ENCODE measurements around the gene TMEM95.
A peak's percentile ranks its signal among the peaks of the same experiment; 100 is the strongest.

The TMEM95 gene

DNA sequence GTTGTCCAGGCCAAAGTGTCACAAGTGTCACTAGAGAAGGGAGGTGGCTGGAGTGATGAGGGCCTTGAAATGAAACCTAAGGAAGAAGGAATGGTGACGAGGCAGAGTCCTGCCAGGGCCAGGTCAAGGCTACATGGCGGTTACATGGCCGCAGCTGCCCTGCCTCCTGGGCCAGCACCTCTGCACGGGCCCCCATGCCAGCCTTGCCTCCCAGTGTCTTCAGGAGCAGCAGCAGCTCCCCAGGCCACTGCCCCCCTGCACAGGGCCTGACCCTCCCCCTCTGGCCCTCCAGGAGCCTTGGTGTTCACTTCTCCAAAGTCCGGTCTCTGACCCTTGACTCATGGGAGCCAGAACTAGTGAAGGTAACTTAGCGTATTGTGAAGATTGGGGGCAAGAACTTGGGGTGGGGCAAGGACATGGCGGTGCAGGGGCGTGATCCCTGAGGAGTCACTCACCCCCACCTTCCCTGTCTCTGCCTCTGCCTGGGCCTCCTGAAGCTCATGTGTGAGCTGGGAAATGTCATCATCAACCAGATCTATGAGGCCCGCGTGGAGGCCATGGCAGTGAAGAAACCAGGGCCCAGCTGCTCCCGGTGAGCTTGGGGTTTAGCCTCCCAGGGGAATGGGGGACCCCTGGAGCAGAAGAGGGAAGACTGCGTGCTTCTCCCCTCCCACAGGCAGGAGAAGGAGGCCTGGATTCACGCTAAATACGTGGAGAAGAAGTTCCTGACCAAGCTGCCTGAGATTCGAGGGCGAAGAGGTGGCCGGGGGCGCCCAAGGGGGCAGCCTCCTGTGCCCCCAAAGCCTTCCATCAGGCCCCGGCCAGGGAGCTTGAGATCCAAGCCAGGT is 7.1 kb upstream of the TMEM95 start:
- DNase-seq (ENCODE audit: low read depth, low spot score): no peak
- TF ChIP-seq, protein P1, sequence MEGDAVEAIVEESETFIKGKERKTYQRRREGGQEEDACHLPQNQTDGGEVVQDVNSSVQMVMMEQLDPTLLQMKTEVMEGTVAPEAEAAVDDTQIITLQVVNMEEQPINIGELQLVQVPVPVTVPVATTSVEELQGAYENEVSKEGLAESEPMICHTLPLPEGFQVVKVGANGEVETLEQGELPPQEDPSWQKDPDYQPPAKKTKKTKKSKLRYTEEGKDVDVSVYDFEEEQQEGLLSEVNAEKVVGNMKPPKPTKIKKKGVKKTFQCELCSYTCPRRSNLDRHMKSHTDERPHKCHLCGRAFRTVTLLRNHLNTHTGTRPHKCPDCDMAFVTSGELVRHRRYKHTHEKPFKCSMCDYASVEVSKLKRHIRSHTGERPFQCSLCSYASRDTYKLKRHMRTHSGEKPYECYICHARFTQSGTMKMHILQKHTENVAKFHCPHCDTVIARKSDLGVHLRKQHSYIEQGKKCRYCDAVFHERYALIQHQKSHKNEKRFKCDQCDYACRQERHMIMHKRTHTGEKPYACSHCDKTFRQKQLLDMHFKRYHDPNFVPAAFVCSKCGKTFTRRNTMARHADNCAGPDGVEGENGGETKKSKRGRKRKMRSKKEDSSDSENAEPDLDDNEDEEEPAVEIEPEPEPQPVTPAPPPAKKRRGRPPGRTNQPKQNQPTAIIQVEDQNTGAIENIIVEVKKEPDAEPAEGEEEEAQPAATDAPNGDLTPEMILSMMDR (IDR thresholded peaks at IDR 0.05; ENCODE audit: low read depth, low read length): no peak
- H3K4me3 ChIP-seq (ENCODE audit: low read depth, low read length): no peak overlapping the region
- in situ Hi-C loops (cut with HindIII; ENCODE audit: low sequenced_read_pairs): no loop called here

DNA sequence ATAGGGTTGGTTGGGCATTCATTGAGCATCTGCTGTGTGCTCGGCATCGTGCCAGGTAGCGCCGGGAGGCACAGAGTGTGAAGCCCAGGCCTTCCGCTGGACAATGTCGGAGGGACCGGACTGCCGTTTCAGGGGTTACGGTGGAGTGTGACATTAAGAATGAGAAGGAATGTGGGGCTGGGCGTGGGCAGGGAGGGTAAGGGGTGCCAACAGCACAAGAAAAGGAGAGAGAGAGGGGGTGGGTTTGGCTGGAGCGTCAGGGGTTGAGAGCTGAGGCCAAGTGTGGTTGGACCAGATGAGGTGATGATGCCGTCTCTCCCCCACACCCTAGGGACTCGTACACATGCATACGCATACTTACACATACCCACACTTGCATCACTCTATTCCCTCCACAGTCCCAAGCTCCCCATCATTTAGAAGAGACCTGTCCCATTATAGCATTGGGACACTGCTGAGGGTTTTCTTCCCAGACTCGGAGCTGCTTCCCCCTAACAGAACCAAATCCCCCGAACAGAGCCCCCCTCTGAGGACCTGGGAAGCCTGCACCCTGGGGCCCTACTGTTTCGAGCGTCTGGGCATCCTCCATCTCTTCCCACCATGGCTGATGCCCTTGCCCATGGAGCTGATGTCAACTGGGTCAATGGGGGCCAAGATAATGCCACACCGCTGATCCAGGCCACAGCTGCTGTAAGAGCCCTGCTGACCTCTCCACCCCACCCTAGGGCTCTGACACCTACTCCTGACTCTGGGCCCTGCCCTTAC is 6.3 kb upstream of the TMEM95 start:
- in situ Hi-C loops (cut with HindIII; ENCODE audit: low sequenced_read_pairs): no loop called here
- no peak for DNase-seq (ENCODE audit: low read depth, low spot score)
- TF ChIP-seq, protein P1 (IDR thresholded peaks at IDR 0.05; ENCODE audit: low read depth, low read length): no peak
- H3K4me3 ChIP-seq (ENCODE audit: low read depth, low read length): no peak overlapping the region

DNA sequence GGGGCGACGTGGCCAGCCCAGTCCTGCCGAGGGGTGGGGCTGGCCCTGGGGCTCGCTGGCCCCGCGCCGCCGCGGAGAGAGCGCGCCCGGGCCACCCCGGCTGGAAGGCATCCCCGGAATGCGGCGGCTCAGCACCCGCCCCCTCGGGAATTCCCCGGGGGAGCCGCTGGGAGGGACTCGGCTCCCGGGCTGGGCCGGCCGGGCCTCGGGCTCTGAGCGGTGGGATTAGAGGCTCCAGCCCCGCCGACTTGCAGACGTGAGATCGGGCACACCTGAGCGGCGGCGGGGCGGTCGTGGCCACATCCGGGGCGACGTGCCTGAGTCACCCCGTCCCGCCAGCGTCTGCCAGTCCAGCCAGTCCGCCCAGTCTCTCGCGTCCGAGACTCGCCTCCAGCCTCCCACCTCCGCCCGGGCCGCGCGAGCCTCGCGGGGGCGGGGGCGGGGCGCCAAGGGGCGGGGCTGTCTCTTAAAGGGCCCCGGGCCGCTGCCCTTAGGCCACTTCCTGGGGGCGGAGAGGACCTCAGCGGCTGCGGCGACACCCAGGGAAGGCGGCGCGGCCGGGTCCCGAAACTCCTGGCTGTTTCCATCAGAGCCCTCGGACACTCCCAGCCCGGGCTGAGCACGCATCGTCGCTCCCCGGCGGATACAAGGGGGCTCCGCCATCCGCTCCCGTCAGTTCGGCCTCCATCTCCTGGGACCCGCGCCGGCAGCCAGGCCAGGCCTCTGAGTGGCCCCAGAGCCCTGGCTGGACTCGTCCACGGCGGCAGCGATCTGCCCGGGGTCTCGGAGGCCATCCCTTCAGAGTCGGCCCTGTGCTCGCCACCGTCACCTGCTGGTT is 3.1 kb upstream of the TMEM95 start, which contains the start of gene KCTD11:
Gene KCTD11, plus strand, starts transcription at position 498 of the 838 bp plus-strand sequence.
- peak; percentile 89 for DNase-seq (ENCODE audit: low read depth, low spot score)
- in situ Hi-C loops (cut with HindIII; ENCODE audit: low sequenced_read_pairs): no loop called here
- TF ChIP-seq, protein P1 (IDR thresholded peaks at IDR 0.05; ENCODE audit: low read depth, low read length): no peak
- peak within 1 kb of the TSS; percentile 83 for H3K4me3 ChIP-seq (ENCODE audit: low read depth, low read length)

DNA sequence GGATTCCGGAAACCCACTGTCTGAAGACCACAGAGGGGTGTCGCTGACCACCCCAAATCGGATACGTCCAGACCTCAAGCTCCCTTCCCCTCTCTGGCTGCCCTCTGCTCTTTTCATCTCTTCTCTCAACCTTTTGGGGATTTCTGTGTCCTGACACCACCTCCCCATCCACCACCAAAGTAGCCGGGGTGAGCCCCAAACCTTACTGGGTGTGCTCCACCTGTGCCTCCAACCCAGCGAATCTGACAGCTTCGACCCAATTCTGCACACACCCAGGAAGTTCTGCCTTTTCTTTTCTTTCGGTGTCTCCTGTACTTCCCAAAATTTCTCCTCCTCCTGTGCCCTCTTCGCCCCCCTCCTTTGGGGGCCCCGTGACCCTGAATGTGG is 2.5 kb upstream of the TMEM95 start:
- in situ Hi-C loops (cut with HindIII; ENCODE audit: low sequenced_read_pairs): no loop called here
- TF ChIP-seq, protein P1 (IDR thresholded peaks at IDR 0.05; ENCODE audit: low read depth, low read length): peak; percentile 75
- H3K4me3 ChIP-seq (ENCODE audit: low read depth, low read length): peak overlapping the region; percentile 83
- DNase-seq (ENCODE audit: low read depth, low spot score): no peak

DNA sequence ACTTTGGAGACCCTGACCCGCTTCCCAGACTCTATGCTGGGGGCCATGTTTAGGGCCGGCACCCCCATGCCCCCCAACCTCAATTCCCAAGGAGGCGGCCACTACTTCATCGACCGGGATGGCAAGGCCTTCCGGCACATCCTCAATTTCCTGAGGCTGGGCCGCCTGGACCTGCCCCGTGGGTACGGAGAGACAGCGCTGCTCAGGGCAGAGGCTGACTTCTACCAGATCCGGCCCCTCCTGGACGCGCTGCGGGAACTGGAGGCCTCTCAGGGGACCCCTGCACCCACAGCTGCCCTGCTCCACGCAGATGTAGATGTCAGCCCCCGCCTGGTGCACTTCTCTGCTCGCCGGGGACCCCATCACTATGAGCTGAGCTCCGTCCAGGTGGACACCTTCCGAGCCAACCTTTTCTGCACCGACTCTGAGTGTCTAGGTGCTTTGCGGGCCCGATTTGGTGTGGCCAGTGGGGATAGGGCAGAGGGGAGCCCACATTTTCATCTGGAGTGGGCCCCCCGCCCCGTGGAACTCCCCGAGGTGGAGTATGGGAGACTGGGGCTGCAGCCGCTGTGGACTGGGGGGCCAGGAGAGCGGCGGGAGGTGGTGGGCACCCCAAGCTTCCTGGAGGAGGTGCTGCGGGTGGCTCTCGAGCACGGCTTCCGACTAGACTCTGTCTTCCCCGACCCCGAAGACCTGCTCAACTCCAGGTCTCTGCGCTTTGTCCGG is 1.9 kb upstream of the TMEM95 start:
- H3K4me3 ChIP-seq (ENCODE audit: low read depth, low read length): peak overlapping the region; percentile 83
- TF ChIP-seq, protein P1 (IDR thresholded peaks at IDR 0.05; ENCODE audit: low read depth, low read length): no peak
- in situ Hi-C loops (cut with HindIII; ENCODE audit: low sequenced_read_pairs): no loop called here
- no peak for DNase-seq (ENCODE audit: low read depth, low spot score)
